HG03139 (cell line): ENCODE results near the gene USP12.
"Not testable (repeated sequence)": the region's sequence is repeated elsewhere in the genome, so short reads cannot be mapped to it uniquely, and the experiment has no call there.

Experiments used
- ATAC-seq: cut with Tn5 transposase; IDR thresholded peaks from one replicate; pipeline ENCODE4 v1.9.1; 2021; ENCODE audit not compliant: unreplicated experiment

Gene USP12

DNA sequence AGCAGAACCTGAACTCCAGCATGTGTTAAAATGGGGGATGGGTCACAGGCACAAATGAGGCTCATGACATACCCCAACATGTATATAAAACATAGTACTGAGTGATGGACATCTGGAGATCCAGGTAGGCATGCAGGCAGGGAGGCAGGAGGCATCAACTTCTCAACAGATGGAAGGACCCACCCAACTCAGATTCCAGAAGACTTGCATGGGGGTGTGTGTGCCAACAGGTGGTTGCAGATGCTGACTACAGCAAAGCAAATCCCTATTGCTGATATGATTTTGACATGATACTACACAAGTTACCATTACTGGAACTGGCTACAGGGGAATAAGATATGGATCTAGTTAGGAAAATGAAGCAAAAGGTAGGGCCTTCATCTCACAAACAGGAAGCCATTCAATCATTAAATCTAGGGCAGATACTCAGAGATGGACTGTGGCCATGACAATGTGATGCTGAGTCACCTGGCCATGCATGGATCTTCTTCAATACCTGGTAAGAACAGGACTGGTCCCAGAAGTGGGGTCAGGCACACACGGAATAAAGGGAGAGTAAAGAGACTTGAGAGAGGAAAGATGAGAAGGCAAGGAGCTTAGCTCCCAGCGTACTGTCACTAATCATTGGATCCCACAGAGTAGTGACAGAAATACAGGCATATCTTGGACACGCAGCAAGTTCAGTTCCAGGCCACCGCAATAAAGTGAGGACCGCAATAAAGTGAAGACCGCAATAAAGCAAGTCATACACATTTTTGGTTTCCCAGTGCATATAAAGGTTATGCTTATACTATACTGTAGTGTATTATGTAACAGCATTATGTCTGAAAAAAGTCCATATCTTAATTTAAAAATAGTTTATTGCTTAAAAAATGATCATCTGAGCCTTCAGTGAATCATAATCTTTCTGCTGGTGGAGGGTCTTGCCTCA lies 91.3 kb downstream of the USP12 start:
- ATAC-seq, result no peak

DNA sequence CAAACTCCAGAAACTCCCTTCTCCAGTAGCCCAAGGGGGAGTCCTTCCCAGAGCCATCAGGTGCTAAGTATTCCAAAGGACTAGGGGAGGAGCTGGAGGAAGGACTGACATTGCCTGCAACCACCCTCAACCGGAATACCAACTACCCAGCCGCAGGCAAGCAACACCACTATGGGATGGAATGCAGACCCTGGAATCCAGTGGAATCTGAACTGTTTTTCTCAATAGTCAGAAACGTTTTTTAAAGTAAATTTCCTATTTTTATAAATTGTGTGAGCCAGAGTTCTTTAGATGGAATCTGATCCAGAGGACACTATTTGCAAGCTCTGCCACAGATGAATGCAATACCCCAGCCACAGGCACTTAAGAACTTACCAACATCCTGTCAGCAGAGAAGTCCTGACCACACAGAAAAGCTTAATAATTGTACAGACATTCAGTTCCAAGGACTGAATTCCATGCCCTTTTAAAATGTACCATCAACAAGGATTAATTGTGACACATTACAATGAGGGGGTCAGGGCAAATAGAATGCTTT lies 92.1 kb downstream of the USP12 start:
- no peak for ATAC-seq

DNA sequence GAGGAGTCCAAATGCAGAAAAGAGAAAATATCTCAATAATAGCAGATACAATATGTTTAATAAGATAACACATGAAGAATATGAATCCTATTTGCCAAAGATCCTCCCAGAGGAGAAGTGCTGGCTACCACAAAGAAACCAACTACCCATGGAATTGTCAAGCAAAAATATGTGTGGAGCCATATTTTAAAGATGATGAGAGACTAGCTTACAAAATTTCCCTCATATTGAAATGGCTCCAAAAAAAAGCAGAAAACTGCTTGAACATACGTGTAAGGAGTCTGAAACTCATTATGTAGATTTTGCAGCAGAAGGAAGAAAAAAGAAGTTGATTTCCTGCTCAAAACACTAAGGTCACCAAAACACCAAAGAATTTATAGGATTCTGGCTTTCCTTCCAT lies 94.2 kb downstream of the USP12 start:
- ATAC-seq, result no peak

DNA sequence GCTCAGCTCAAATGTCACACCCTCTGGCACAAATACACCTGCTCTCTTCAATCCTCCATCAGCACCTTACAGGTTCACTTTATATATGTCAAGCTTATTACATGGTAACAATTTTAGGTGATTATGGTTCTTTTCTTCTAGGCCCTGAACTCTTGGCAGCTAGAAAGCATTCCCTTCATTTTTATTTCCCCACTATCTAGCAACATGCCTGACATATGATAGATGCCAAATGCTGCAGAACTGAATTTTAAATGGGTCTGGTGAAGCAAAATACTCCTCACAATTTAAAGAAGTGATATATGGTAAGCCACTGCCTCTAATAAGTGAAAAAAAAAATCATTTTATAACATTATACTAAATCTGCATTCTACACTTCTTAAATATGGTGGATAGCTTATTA lies 95.2 kb downstream of the USP12 start:
- ATAC-seq, result no peak

DNA sequence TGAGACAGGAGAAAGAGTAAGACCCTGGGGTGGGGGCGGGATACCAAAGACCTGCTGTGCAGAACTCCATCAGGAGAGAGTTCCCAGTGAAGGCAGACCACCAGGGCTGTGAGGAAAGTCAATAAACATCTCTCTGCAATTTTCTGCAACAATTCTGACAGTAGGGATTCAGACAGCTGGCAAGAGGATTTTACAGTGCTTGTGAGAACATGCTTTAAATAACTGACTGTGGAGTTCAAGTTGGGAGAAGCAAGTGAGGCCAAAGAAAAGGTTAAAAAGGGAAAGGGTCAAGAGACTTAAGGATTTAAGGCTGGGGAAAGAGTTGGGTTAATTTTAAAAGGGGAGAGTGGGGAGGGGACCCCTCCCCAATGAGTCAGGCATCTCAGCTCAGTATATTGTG lies 98.4 kb downstream of the USP12 start:
- ATAC-seq, result no peak

DNA sequence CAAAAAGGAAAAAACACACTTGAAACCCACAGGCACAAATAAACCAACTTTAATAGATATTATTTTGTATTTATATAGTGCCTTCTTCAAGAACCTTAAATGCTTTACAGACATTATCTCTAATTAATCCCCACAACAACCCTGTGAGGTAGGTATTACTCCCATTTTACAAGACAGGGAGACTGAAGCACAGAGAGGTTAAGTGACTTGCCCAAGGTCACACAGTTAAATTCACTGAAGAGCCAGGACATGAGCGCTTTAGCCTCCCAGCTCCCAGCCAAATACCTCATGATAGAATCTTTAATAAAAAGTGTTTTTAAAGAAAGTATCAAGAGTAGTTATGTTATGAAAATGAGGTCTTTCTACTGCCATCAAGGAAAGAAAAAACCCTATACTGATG lies 105.5 kb downstream of the USP12 start:
- ATAC-seq, result not testable (repeated sequence)

DNA sequence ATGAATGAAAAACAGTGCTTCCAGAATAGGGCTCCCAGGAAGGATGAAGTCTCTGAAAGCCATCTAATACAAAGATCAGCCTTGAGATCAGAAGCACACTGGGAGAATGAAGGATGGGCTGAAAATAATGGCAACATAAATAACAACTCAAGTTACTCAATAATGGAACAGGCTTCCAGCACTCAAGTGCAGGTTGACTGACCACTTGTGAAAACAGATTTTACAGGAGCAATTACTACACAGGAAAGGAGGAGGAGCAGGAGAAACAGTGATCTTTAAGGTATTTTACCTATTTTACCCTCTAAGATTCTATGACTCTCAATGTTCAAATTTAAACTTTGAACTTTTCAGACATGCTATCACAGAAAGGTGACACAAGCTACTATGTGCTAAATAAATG lies 106.0 kb downstream of the USP12 start:
- no peak for ATAC-seq

DNA sequence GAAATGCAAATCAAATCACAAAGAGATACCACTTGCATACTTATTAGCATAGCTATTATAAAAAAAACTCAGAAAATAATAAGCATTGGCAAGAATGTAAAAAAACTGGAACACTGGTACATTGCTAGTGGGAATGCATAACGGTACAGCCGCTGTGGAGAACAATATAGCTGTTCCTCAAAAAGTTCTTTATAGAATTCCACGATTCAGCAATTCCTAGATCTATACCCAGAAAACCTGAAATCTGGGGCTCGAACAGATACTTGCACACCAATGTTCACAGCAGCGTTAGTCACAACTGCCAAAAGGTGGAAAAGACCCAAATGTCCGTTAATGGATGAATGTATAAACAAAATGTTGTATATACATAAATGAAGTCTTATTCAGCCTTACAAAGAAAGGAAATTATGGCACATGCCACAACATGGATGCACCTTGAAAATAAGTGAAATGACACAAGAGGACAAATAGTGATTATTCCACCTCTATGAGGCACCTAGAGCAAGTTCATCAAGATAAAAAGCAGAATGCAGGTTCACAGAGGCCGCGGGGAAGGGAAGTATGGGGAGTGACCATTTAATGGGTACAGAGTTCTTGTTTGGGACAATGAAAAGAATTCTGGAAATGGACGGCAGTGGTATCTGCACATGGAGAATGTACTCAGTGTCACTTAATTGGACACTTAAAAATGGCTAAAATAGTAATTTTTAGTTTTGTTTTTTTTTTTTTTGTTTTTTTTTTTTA lies 107.2 kb downstream of the USP12 start:
- no peak for ATAC-seq

DNA sequence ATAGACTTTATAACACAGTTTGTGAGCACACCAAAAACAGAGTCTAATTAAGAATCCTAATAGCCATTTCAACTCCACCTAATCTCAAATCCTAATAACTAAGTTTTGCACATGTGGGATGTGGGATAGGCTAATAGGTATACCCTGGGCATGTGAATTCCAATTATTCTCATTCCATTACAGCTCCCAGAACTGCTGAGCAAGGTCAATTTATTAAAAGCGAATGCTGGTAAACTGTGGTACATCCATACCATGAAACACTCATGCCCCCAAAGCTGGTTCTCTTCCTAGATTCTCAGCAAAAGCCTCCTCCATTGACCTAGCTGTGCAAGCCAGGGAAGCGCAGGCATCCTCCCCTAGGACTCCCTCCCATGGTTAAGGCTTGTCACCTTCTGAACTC lies 113.8 kb downstream of the USP12 start:
- no peak for ATAC-seq

DNA sequence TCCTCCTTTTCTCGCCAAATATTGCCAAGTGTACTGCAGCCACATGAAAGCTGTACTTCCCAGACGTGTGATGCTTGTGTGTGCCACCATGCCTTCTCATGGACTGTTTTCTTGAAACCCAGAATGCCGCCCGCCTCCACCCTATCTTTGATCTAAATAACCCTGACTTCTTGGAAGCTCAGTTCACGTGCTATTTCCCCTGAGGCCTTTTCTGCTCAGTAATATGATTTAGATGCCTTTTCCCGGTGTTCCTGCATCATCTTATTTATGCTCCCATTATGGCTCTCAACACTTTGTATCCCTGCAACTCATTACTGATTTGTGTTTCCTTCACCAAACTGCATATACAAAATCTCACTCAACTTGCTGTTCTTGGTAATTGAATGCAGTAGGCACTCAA lies 116.1 kb downstream of the USP12 start:
- no peak for ATAC-seq

DNA sequence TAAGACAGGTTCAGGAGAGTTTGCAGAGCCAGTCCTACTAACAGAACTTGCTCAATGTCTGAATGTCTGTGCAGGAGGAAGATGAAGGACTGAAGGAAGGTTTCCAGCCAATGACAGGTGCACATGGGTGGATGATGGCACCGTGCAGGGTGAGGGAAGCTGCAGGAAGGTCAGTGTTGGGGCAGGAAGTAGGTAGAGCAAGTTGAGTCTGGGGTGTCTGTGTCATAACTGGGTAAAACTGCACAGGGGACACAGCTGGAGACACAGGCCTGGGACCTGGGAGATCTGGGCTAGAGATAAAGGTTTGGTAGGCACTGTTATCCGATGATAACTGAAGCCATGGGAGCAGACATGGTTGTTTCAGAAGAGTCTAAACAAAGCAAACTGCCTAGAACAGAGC lies 116.9 kb downstream of the USP12 start:
- ATAC-seq, result no peak

DNA sequence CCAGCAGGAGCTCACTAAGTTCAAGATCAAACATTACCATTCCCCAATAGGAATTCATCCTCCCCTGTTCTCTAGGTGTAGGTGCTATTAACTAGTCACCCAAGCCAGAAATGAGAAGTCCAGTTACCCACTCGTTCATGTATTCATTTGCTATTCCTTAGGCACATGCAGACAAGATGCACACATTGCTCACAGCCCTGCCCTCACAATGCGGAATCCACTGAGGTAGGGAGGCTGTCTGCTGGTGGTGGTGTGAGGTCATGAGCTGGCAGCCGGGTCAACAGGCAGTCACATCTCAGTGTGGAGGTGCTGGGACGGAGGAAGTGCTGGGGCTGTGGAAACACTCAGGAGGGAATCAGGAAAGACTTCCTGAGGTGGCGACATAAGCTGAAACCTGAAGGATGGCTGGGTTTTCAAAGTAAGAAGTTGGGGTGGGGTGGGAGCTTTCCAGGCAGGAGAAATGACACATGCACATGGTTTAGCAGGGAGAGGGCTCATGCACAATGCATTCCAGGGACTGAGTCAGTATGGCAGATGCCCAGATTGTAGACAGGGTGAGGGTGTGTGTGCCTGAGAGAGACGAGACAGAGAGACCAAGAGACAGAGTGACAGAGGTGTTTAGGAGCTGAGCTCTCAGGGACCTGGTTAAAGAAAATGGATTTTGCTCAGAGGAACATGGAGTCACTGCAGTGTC lies 117.6 kb downstream of the USP12 start:
- no peak for ATAC-seq

DNA sequence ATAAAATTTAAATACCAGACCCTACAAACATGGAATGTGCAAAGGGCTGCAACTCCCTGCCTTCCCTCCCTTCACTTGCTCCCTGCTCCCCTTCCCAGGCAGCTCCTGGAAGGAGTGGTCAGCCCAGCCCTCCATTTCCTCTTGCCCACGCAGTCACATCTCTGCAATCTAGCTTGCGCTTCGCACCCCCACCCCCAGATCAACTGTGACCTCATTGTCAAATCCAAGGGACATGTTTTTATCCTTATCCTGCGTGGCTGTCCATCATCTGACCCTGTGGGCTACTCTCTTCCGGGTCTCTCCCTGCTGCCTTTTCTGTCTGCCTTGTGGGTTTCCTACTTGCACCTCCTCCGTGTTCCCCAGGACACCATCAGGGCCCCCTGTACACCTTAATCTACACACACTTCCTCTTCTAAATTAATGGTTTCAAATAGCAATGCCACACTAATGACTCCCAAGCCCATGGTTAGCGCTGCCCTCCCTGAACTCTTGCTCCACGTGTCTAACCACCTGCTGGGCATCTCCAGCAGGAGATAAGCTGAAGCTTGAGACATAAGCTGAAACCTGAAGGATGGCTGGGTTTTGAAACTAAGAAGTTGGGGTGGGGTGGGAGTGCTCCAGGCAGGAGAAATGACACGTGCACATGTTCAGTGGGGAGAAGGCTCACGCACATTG lies 118.3 kb downstream of the USP12 start:
- ATAC-seq, result no peak

DNA sequence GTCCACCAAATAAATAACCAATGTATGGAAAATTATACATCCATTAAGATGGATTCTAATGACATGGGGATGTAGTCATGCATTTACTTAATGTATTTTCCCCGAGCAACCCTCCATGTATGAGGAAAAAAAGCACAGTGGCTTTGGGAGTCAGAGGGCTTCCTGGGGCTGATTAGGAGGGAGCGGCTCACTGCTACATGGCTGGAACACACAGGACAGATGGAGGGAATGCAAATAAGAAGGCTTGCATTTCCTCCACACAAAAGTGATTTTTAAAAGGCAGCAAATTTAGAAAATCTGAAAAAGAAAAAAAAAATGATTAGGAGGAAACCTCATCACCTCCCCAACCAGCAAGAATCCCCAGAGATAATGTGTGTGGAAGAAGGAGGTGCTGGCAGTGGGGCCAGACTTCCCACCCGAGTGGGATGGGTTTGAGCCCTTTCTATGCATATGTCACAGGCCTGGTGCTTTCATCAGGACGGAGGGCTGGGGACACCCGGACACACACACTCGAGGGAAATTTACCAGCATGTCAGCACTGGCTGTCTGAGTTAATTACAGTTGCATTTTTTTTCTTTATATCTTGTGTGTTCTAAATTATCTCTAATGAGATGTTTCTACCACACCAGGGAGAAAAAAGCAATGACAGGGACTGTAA lies 118.9 kb downstream of the USP12 start:
- no peak for ATAC-seq

DNA sequence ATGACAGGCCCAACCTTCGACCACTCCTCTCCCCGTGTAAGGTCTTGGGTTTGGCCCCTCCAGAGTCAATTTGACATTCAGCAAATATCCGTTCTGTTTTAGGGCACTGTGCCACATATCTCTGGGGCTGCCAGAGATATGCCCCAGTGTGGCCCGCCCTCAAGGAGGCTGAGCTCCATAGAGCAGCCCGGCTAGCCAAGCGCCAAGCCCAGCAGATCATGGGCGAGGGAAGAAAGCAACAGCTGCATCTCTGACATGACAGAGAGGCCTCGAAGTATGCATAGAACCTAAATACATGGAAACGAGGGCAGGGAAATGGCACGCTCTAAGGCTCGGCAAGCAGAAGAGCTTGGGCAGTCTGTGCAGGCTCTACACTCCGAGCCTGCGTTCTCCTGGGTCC lies 124.5 kb downstream of the USP12 start:
- ATAC-seq, result no peak

DNA sequence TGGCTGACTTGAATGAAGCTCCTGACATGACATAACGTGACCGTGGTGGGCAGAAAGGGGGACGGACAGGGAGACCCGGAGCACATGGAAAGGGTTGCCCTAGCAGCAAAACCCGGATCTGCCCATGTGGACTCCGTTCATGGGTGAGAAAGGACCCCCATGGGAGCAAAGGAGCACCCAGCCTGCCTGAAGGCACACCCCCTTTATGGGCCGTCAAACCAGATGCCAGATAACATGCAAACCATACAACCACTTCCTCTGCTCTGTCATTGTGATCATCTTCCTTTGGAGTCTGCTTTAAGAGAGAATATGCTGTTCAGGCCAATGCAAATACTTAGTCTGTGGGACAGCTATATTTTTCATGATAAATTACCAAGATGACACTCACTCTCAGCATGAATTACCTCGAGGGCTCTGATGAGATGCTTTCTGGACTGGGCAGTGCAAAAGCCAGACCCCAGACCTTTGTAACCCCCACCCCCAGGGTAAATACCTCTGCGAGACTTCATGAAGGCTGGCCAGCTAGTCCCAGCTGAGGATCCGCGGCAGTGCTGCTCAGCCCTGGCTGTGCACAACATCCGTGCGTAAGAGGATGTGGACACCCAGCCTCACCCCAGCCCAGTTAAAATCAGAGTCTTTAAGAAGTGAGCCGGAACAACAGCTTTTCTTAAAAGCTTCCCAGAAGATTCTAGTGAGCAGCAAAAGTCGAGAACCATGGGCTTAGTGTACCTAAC lies 126.6 kb downstream of the USP12 start:
- ATAC-seq, result peak; percentile 79

DNA sequence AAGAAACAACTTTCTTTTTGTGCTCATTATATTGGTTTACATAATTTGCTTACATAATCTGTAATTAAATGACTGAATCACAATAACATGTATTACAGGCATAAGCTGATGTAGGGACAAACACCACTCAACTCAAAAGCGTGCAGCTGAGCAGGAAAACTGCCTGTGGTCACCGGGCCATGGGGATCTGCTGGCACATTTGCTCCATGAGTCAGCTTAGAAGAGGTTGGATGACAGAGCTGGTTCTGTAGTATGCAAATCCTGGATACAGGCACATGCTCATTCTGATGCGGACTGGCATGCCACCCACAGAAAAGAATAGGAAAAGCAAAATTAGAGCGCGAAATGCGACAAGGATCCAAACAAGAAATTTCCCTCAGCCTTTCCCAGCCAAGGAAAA lies 128.6 kb downstream of the USP12 start:
- no peak for ATAC-seq

DNA sequence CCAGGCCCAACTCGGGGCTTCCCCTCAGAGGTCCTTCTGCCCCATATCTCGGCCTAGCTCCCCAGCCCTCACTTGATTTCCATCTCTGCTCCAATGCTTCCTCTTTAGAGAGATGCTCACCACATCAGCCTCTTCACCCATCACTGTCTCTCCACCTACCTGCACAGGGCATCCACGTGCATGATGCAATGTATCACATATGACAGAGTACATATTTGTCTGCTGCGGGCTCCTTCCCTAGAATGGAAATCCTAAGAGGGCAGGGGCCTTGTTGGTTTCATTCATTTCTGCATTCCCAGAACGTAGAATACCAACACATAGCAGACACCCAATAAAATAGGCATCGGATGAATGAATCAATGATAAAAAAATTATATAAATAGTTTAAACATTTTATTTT lies 130.3 kb downstream of the USP12 start:
- ATAC-seq, result no peak

DNA sequence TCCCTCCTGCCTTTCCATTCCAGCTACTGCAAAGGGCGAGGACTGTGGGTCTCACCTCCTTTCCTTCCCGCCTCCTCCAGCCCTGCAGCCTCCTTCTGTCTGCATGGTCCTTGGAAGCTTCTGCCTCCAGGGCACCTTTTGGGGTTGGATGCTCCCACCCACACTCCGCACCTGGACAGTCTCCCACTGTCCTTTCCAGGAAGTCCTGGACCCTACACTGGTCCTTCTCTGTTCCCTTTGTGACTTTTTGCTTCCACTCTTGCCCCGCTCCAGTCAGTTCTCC lies 130.8 kb downstream of the USP12 start:
- no peak for ATAC-seq

DNA sequence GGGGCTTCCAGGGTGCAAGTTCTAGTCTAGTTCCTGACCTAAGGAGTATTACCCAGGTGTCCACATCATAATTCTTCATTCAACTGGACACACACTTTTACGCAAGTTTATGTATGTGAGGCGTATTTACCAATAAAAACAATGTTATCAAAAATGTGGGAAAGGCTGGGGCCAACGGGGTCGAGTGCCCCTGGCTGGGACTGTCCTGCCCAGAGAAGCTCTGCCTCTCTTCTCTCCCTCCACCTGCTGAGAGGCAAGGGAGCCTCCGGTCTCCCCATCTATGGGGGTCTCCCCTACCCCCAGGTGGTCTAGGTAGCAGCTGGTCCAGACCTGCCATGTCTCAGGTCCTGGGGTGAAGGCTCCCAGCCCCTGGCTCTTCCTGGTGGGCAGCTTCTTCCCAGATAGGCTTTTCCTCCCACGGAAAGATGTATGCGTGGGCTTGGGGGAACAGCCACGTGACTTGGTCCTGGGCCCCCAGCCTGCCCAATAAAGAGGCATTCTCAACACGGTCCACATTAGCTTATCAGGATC lies 132.4 kb downstream of the USP12 start:
- ATAC-seq, result no peak
